HG02610 (cell line): ENCODE measurements around the gene G6PC3.
"Not testable (repeated sequence)": the region's sequence is repeated elsewhere in the genome, so short reads cannot be mapped to it uniquely, and the experiment has no call there.

Source experiments
- ATAC-seq: cut with Tn5 transposase; IDR thresholded peaks from one replicate; pipeline ENCODE4 v1.9.1; 2021; ENCODE audit warnings: mild to moderate bottlenecking, moderate library complexity; ENCODE audit not compliant: unreplicated experiment

G6PC3 gene

GRCh38 chr17:44070455-44071197, at the start of gene G6PC3:
G6PC3 (plus strand) TSS chr17:44070735; CDS start chr17:44070966, 231 bp downstream.
- peak; percentile 63 for ATAC-seq

- not testable (repeated sequence) for ATAC-seq
These were observed 49.3 kb upstream of the G6PC3 start for GRCh38 chr17:44021227-44021626.

GRCh38 chr17:44022246-44022645, 48.3 kb upstream of the G6PC3 start:
- ATAC-seq = no peak

GRCh38 chr17:44023545-44024270, 46.8 kb upstream of the G6PC3 start:
- ATAC-seq = no peak

GRCh38 chr17:44024271-44024663, 46.3 kb upstream of the G6PC3 start:
- no peak for ATAC-seq

- ATAC-seq = no peak
These were observed 45.7 kb upstream of the G6PC3 start for GRCh38 chr17:44024853-44025252.

GRCh38 chr17:44029736-44030135, 40.8 kb upstream of the G6PC3 start:
- ATAC-seq = no peak

- no peak for ATAC-seq
These were observed 40.1 kb upstream of the G6PC3 start for GRCh38 chr17:44030482-44030881.

GRCh38 chr17:44033861-44034408, 36.6 kb upstream of the G6PC3 start:
- ATAC-seq = no peak

GRCh38 chr17:44034688-44035087, 35.8 kb upstream of the G6PC3 start:
- ATAC-seq = not testable (repeated sequence)

GRCh38 chr17:44037471-44037870, 33.1 kb upstream of the G6PC3 start:
- no peak for ATAC-seq

- ATAC-seq = no peak
These were observed 31.9 kb upstream of the G6PC3 start for GRCh38 chr17:44038604-44039011.

GRCh38 chr17:44039829-44040635, 30.5 kb upstream of the G6PC3 start:
- no peak for ATAC-seq

- no peak for ATAC-seq
These were observed 27.3 kb upstream of the G6PC3 start for GRCh38 chr17:44043272-44043696.

GRCh38 chr17:44044071-44044470, 26.5 kb upstream of the G6PC3 start:
- no peak for ATAC-seq

GRCh38 chr17:44045486-44045885, 25.0 kb upstream of the G6PC3 start:
- ATAC-seq = no peak

GRCh38 chr17:44046893-44047292, 23.6 kb upstream of the G6PC3 start:
- not testable (repeated sequence) for ATAC-seq

- ATAC-seq = no peak
These were observed 21.1 kb upstream of the G6PC3 start for GRCh38 chr17:44049294-44050060.

- ATAC-seq = no peak
These were observed 17.2 kb upstream of the G6PC3 start for GRCh38 chr17:44053125-44053872.
